DND-41 (cell line): ENCODE data around the gene PRCC.

Source experiments
- ATAC-seq: fragments of 200-7000 bp; cut with Tn5 transposase; 3 replicates; pipeline ENCODE4 v1.9.1; 2021; ENCODE audit warnings: low read depth; ENCODE audit not compliant: insufficient read depth
- DNase-seq: peaks from one replicate; pipeline ENCODE4 v3.0.0-alpha.2; 2020
- H2AFZ ChIP-seq: 2 replicates; pipeline ENCODE4 v1.6.0; 2012; ENCODE audit warnings: low read depth, low read length
- H3K27ac ChIP-seq: 2 replicates; pipeline ENCODE4 v1.5.1; 2012; ENCODE audit warnings: low read length, inconsistent platforms
- H3K27me3 ChIP-seq: fragments of 200-600 bp; sonication (generic); 2 replicates; pipeline ENCODE4 v1.6.0; 2012; ENCODE audit warnings: low read length, mild to moderate bottlenecking, inconsistent platforms; ENCODE audit not compliant: insufficient read depth, poor library complexity
- H3K36me3 ChIP-seq: 2 replicates; pipeline ENCODE4 v1.5.1; 2012; ENCODE audit warnings: low read length, inconsistent platforms; ENCODE audit not compliant: insufficient read depth
- H3K4me1 ChIP-seq: 2 replicates; pipeline ENCODE4 v1.5.1; 2012; ENCODE audit warnings: mild to moderate bottlenecking, low read length; ENCODE audit not compliant: insufficient read depth
- H3K4me2 ChIP-seq: 2 replicates; pipeline ENCODE4 v1.6.0; 2012; ENCODE audit warnings: mild to moderate bottlenecking, moderate library complexity, low read length, inconsistent platforms; ENCODE audit not compliant: insufficient read depth
- H3K4me3 ChIP-seq, 2 experiments: fragments of 200-600 bp in 1 of 2; shearing (Covaris generic) in 1 of 2; 2 replicates each; pipeline ENCODE4 v1.5.1; 2012 to 2016; ENCODE audit warnings: inconsistent platforms in 2 of 2, low read length in 2 of 2, mild to moderate bottlenecking in 2 of 2, low read depth in 1 of 2, moderate library complexity in 1 of 2
- H3K79me2 ChIP-seq: 2 replicates; pipeline ENCODE4 v1.6.0; 2012; ENCODE audit warnings: low read length, inconsistent platforms; ENCODE audit not compliant: insufficient read depth
- H3K9ac ChIP-seq: 2 replicates; pipeline ENCODE4 v1.6.0; 2012; ENCODE audit warnings: low read depth, mild to moderate bottlenecking, inconsistent platforms, low read length, moderate library complexity
- H3K9me3 ChIP-seq: 2 replicates; pipeline ENCODE4 v1.5.1; 2012; ENCODE audit warnings: low read length, moderate library complexity, mild to moderate bottlenecking, inconsistent platforms; ENCODE audit not compliant: insufficient read depth, severe bottlenecking
- H4K20me1 ChIP-seq: 2 replicates; pipeline ENCODE4 v1.6.0; 2012; ENCODE audit warnings: low read length; ENCODE audit not compliant: insufficient read depth
- CTCF ChIP-seq: IDR thresholded peaks from 2 replicates; pipeline ENCODE4 v1.5.1; 2012; ENCODE audit warnings: borderline replicate concordance, low read length, moderate library complexity, mild to moderate bottlenecking; ENCODE audit not compliant: poor library complexity, severe bottlenecking; ENCODE audit errors: extremely low read depth
- EZH2 ChIP-seq: IDR thresholded peaks from 3 replicates; pipeline ENCODE4 v1.6.1; 2012; ENCODE audit warnings: borderline replicate concordance, low read depth, mild to moderate bottlenecking, moderate library complexity, low read length, inconsistent platforms; ENCODE audit not compliant: severe bottlenecking

The PRCC gene

GRCh38 chr1:156727926-156728598 is 39.3 kb upstream of the PRCC start, which contains the start of gene METTL25B:
Gene METTL25B (plus strand): TSS chr1:156728469. CDS start chr1:156729105, 636 bp downstream.
- peak; percentile 72 for ATAC-seq
- Histone ChIP-seq H3K79me2 (peaks cover 60% of the 10 kb centered on the region), H3K27me3 (no peaks in the 10 kb centered on the region), H3K4me1 (peaks cover 56% of the 10 kb centered on the region), H3K36me3 (peaks cover 40% of the 10 kb centered on the region), H3K4me3 (peak within 1 kb of the TSS; percentile 77 to 78), H3K27ac (peak within 1 kb of the TSS; percentile 82), H4K20me1 (peaks cover 42% of the 10 kb centered on the region), H3K9me3 (no peaks in the 10 kb centered on the region), H3K9ac (peak within 1 kb of the TSS; percentile 78), H3K4me2 (peak within 1 kb of the TSS; percentile 92), H2AFZ (peak within 1 kb of the TSS; percentile 97)
- TF ChIP-seq EZH2 (no peak), CTCF (no peak)
- DNase-seq: no peak

- peak within 1 kb of the TSS; percentile 78 for H3K9ac ChIP-seq
- peaks cover 53% of the 10 kb centered on the region for H3K4me1 ChIP-seq
- ATAC-seq (peak; percentile 87), DNase-seq (peak; percentile 95)
- H3K36me3 ChIP-seq: peaks cover 34% of the 10 kb centered on the region
- TF ChIP-seq EZH2: no peak
- TF ChIP-seq CTCF: no peak
- H3K4me2 ChIP-seq: peak within 1 kb of the TSS; percentile 92
- H3K4me3 ChIP-seq: peak within 1 kb of the TSS; percentile 77 to 78
- no peaks in the 10 kb centered on the region for H3K9me3 ChIP-seq
- H3K27me3 ChIP-seq: no peaks in the 10 kb centered on the region
- peaks cover 34% of the 10 kb centered on the region for H4K20me1 ChIP-seq
- H2AFZ ChIP-seq: peak within 1 kb of the TSS; percentile 97
- peaks cover 52% of the 10 kb centered on the region for H3K79me2 ChIP-seq
- peak within 1 kb of the TSS; percentile 82 for H3K27ac ChIP-seq
These were observed 38.5 kb upstream of the PRCC start, which contains the start of gene ISG20L2 for GRCh38 chr1:156728599-156729462. Gene ISG20L2 (minus strand): TSS chr1:156728766. CDS start chr1:156727652, 1,114 bp downstream.

GRCh38 chr1:156733989-156734584 is 33.2 kb upstream of the PRCC start:
- Histone ChIP-seq H2AFZ (no peak overlapping the region), H3K27ac (no peak overlapping the region), H3K36me3 (peaks cover 38% of the 10 kb centered on the region), H4K20me1 (no peaks in the 10 kb centered on the region), H3K9me3 (no peaks in the 10 kb centered on the region), H3K4me3 (no peak overlapping the region), H3K79me2 (peaks cover 8% of the 10 kb centered on the region), H3K4me1 (peaks cover 11% of the 10 kb centered on the region), H3K4me2 (no peak overlapping the region), H3K27me3 (no peaks in the 10 kb centered on the region), H3K9ac (no peak overlapping the region)
- ATAC-seq (no peak), DNase-seq (no peak)
- TF ChIP-seq CTCF (no peak), EZH2 (no peak)
